Stimulated activated effector memory CD8-positive, alpha-beta T cell treated with anti-CD3 and anti-CD28 coated beads, Interleukin-12 subunit alpha, Interleukin-12 subunit beta, amount 100 ng/mL, for 72 hours (primary cell): ENCODE data around the gene DACH1.

Experiments used
- ATAC-seq: fragments of 150-1000 bp; cut with Tn5 transposase; 2 replicates; pipeline ENCODE4 v1.10.0; 2021
- DNase-seq, 2 donors: peaks; one replicate each; pipeline ENCODE4 v3.0.0; 2021 to 2022; ENCODE audit warnings: low spot score in 2 of 2
- H3K27ac Mint-ChIP-seq: one replicate; pipeline ENCODE4 v1.8.0; 2022; ENCODE audit warnings: mild to moderate bottlenecking, mixed read lengths
- H3K36me3 Mint-ChIP-seq: one replicate; pipeline ENCODE4 v1.8.0; 2022; ENCODE audit warnings: mild to moderate bottlenecking, mixed read lengths
- H3K4me1 Mint-ChIP-seq: one replicate; pipeline ENCODE4 v1.8.0; 2022; ENCODE audit warnings: mixed read lengths
- H3K4me3 Mint-ChIP-seq: one replicate; pipeline ENCODE4 v1.8.0; 2022; ENCODE audit warnings: mild to moderate bottlenecking, mixed read lengths
- H3K9me3 Mint-ChIP-seq: one replicate; pipeline ENCODE4 v1.8.0; 2022; ENCODE audit warnings: mixed read lengths

Gene DACH1

DNA sequence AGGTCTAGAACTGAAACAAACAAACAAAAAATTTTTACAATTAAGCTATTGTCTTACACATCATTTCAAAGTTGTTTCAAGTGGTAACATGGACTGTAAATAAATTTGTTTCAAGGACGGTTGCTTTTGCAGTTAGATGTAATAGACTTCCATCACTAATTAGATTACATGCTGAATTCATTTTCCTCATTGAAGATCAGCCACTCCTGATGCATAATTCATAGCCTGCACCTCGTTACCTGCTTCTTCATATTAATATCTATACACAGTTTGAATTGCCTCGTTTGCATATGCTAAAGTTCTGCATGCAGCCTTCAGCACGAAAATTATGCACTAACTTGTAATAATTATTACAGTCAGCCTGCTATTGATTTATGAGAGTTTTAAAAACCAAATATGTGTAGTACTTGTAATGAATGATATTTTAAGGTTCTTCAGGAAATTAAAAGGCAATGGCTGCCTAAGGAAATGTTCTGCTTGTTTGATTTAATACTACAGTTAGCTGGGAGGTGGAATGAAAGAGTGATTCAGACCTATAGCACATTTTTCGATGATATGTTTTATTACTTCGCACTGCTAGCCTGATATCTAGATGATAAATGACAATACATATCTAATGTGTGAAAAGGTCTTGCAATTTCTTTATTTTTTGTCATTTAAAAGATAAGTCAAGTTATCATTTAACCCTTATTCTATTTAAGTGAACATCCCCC lies 184.9 kb downstream of the DACH1 start:
- no peak overlapping the region for H3K27ac Mint-ChIP-seq
- H3K36me3 Mint-ChIP-seq: no peaks in the 10 kb centered on the region
- no peak overlapping the region for H3K4me3 Mint-ChIP-seq
- no peak for ATAC-seq
- no peaks in the 10 kb centered on the region for H3K4me1 Mint-ChIP-seq
- DNase-seq: no peak
- H3K9me3 Mint-ChIP-seq: peaks cover 5% of the 10 kb centered on the region

DNA sequence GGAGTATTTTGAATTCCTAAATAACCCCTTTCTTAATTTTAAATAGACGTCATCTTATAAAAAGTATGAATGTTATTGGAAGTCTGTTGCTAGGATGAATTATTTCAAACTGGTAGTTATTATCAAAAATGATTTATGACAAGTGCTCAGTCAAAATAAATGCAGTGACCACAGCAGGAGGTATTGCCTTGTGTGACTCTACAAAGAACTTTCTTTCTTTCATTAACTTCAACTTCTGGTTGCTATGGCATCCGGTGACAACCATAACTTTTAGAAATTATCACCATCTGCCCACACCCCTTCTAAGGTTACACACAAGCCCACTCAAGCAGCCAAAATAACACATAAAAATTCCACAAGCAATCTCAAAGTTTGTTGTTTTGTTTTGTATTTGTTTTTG lies 189.9 kb downstream of the DACH1 start:
- no peak for ATAC-seq
- no peak for DNase-seq
- Mint-ChIP-seq H3K4me1 (no peaks in the 10 kb centered on the region), H3K4me3 (no peak overlapping the region), H3K9me3 (peaks cover 4% of the 10 kb centered on the region), H3K36me3 (no peaks in the 10 kb centered on the region), H3K27ac (no peak overlapping the region)

DNA sequence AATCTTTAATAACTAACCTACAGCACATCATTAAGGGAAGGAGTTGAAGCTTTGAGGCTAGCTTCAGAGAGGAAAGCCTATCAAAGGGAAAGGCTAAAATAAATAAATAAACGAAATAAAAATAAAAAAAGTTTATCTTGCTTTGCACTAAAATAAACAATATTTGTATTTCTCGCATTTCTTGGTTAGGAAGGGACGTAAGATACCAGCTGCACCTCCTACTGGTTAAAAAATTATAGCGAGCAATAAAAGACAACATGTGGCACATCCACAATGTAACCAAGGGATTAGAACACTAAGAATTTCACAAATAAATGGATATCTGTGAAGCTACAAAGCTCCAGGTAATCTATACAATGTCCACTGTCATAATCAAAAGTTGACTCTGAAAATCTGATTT lies 194.5 kb downstream of the DACH1 start:
- Mint-ChIP-seq H3K9me3 (peaks cover 2% of the 10 kb centered on the region), H3K27ac (no peak overlapping the region), H3K4me1 (no peaks in the 10 kb centered on the region), H3K36me3 (no peaks in the 10 kb centered on the region), H3K4me3 (no peak overlapping the region)
- no peak for ATAC-seq
- DNase-seq: no peak

DNA sequence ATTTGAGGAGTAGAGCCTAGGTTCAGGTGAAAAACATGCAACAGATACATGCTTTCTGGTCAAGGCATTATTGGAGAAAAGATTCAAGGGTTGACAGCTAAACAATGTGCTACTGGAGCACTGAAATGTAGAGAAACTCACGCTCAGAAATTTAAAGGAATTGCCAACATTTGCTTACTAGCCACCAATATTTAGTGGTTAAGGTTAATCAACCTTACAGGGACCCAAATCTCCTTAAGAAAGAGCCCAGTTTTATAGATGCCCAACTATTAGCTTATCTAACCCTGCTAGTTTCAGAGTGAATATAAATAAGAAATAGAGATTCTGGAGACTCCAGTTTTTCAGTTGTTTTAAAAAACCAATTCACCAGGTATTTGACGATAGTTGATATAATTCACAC lies 203.6 kb downstream of the DACH1 start:
- no peaks in the 10 kb centered on the region for H3K36me3 Mint-ChIP-seq
- no peak overlapping the region for H3K27ac Mint-ChIP-seq
- H3K4me3 Mint-ChIP-seq: no peak overlapping the region
- DNase-seq (no peak), ATAC-seq (no peak)
- no peaks in the 10 kb centered on the region for H3K4me1 Mint-ChIP-seq
- H3K9me3 Mint-ChIP-seq: no peaks in the 10 kb centered on the region

DNA sequence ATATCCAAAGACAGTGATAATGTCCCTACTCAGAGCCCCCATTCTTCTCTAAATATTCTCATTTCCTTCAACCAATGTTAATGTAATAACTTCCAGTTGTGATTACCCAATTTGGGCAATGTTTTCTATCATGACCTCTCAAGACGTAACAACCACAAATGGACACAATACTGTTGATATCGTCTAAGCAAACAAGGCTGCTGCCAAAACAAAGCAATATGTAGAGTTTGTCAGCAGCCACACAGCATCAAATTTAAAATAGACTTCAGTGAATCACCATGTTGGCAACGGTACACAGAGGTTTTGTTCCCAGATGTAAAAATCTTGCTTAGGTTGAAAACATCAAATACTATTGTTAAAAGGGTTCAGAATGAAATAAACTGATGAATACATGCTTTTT lies 205.1 kb downstream of the DACH1 start:
- no peaks in the 10 kb centered on the region for H3K4me1 Mint-ChIP-seq
- no peaks in the 10 kb centered on the region for H3K36me3 Mint-ChIP-seq
- no peak for ATAC-seq
- no peak overlapping the region for H3K27ac Mint-ChIP-seq
- H3K9me3 Mint-ChIP-seq: no peaks in the 10 kb centered on the region
- H3K4me3 Mint-ChIP-seq: no peak overlapping the region
- no peak for DNase-seq

DNA sequence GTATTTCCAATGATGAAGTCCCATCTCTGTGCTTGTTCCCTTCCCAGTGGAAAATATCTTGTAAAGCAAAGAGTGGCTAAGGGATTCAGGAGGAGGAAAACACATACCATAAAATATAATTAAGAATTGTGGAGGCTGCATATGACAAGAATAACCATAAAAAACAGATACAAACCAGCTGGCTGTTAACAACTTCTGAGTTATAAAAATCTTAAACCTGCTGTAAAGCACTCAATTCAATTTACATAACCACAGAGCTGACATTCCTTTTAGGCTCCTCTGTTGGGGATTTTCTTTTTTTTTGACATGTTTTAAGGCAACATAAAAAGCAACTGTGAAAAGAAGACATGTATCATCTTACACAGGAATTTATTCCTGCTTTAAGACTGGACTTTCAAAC lies 207.6 kb downstream of the DACH1 start:
- H3K4me3 Mint-ChIP-seq: no peak overlapping the region
- H3K27ac Mint-ChIP-seq: no peak overlapping the region
- DNase-seq (no peak), ATAC-seq (no peak)
- no peaks in the 10 kb centered on the region for H3K4me1 Mint-ChIP-seq
- peaks cover 4% of the 10 kb centered on the region for H3K9me3 Mint-ChIP-seq
- H3K36me3 Mint-ChIP-seq: no peaks in the 10 kb centered on the region

DNA sequence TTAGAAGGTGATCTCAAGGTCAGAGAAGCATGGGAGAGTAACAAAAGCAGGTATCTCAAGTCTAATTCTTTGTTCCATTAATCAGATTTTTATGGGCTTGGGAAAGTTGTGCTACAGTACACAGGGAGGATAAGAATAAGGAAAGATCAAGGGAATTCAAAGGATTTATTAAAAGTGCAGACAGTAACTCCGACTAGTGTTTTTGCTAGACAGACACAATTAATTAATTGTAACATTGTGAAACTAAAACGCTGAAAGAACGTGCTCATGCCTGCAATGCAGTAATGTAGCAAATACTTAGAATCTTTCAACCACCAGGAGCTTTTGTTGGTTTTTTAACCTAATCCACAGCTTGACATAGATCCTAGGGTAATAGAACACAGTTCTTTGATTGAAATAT lies 221.5 kb downstream of the DACH1 start:
- Mint-ChIP-seq H3K27ac (no peak overlapping the region), H3K36me3 (no peaks in the 10 kb centered on the region), H3K4me3 (no peak overlapping the region), H3K9me3 (peaks cover 11% of the 10 kb centered on the region), H3K4me1 (no peaks in the 10 kb centered on the region)
- ATAC-seq: no peak
- DNase-seq: no peak

DNA sequence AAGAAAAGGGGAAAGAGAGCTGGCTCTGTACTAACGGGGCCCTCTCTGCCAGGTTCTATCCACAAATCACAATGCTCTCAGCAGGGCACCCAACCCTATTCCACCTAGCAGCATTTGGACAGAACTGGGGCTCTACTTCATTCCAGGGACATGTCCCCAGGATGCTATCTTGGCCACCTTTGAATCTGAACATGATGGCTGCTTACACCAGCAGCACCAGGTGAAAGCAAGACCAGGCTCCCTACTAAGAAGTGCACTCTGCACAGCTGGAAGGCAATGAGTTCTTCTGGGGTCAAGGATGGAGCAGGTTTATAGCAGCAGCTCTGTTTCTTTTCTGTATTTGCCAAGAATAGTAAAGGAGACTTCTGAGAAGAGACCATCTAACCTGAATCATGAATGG lies 222.4 kb downstream of the DACH1 start:
- DNase-seq (no peak), ATAC-seq (no peak)
- Mint-ChIP-seq H3K4me3 (no peak overlapping the region), H3K27ac (no peak overlapping the region), H3K9me3 (peaks cover 11% of the 10 kb centered on the region), H3K4me1 (no peaks in the 10 kb centered on the region), H3K36me3 (no peaks in the 10 kb centered on the region)

DNA sequence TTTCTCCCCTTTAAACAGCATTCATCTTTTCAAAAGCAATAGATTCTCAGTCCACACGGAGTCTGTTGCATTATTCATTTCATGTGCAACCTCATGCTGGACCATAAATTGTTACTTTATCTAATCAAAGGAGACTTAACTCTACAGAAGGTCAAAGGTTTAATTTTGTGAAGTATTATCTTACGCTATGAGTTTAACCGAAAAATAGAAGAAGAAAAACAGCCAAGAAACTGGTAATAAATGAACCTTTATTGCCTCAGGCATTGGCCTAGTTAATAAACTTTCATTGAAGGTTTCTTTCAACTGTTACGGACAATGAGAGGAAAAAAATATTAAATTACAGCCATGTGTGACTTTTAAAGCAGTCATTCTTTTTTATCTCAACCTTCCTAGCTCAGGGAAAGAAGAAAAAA lies 223.6 kb downstream of the DACH1 start:
- Mint-ChIP-seq H3K36me3 (no peaks in the 10 kb centered on the region), H3K27ac (no peak overlapping the region)
- DNase-seq: no peak

DNA sequence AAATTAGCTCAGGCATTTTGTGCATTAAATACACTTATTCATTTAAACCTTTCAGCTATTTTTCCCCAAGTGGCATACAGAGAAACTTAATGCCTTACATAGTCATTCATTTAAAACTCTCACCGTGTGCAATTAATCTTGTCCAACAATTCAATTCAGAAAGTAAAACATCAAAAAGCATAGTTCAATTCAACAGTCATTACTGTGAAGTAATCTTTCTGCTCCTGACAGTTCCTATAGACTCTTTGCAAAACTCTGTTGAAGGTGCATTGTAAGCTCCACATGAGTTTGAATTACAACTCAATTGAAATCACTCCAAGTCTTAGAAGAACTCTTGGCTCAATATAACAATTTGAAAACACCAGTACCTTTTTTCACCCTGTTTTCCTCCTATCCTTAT lies 228.3 kb downstream of the DACH1 start:
- ATAC-seq (no peak), DNase-seq (no peak)
- no peaks in the 10 kb centered on the region for H3K36me3 Mint-ChIP-seq
- no peak overlapping the region for H3K27ac Mint-ChIP-seq
- H3K9me3 Mint-ChIP-seq: peaks cover 11% of the 10 kb centered on the region
- H3K4me1 Mint-ChIP-seq: no peaks in the 10 kb centered on the region
- H3K4me3 Mint-ChIP-seq: no peak overlapping the region

More for the DNA sequence above, 223.6 kb downstream of the DACH1 start:
- Mint-ChIP-seq H3K4me3 (no peak overlapping the region), H3K4me1 (no peaks in the 10 kb centered on the region), H3K9me3 (peaks cover 11% of the 10 kb centered on the region)
- ATAC-seq: no peak

DNA sequence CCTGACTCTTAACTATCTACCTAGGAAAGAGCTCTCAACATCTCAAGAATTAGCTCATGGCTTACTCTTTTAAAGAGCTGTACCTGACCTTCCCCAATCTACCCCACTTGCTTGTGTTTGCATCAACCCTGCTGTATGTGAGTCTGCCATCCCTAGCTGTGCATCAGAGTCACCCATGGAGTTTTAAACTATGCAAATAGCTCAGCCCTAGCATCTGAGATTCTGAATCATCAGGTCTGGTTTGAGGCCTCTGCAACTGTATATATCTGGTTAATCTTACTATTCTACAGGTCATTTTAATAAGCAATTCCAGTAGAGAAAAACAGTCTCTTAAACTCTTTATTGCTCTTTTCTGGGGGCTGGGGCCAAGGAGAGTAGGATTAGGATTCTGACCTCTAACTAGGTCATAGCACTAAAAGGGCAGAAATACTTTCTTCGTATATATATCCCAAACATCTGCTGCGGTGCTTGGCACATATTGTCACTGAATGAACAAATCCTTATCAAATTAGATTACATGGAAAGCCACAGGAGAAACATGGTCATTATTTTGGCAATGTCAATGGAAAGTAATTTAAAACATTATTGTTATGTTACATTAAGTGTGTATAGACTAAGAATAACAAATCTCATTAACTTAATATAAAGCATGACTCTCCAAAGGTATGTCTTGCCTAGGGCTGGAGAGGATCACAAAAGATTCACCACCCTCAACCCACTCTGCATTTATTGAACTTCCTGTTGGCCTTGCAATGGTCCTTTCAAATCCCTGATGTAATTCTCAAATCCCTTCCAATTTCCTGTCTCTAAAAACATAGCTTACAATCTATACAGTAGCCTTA lies 232.2 kb downstream of the DACH1 start:
- no peaks in the 10 kb centered on the region for H3K36me3 Mint-ChIP-seq
- ATAC-seq (no peak), DNase-seq (no peak)
- H3K4me3 Mint-ChIP-seq: no peak overlapping the region
- no peaks in the 10 kb centered on the region for H3K4me1 Mint-ChIP-seq
- H3K27ac Mint-ChIP-seq: no peak overlapping the region
- H3K9me3 Mint-ChIP-seq: peaks cover 14% of the 10 kb centered on the region

DNA sequence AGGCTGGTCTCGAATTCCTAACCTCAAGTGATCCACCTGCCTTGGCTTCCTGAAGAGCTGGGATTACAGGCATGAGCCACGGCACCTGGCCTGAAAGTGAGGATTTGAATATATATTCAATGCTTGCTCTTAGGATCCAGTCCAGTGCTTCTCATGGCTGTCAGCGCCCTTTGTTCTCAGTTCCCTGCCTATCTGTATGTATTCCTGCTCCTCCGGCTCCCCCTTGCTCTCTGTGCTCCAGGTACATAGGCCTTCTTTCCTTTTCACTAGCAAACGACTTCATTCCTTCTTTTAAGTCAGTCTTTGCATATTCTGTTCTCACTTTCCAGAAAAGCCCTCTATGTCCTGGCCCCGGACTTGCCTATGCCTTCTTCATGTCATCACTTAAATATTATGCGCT lies 232.8 kb downstream of the DACH1 start:
- Mint-ChIP-seq H3K36me3 (no peaks in the 10 kb centered on the region), H3K27ac (no peak overlapping the region), H3K4me3 (no peak overlapping the region), H3K4me1 (no peaks in the 10 kb centered on the region), H3K9me3 (peaks cover 15% of the 10 kb centered on the region)
- no peak for ATAC-seq
- no peak for DNase-seq

DNA sequence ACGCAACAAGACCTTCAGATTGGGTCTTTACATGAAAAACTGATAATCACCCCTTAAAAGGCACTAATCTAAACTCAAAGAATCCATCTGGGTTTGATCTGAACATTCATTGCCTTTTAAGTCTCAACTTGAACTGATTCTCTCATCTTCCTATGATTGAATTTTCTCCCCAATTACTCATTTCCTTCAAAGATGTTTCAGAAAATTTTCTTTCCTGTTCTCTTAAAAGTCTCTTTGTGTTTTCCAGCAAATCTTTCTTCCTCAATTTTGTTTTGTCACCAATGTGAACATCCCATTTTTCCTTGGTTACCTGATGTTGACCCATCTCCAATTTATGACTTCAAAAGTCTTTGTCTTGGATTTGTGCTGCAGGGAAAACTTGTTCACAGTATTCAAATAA lies 234.3 kb downstream of the DACH1 start:
- DNase-seq (no peak), ATAC-seq (no peak)
- Mint-ChIP-seq H3K4me1 (no peaks in the 10 kb centered on the region), H3K27ac (no peak overlapping the region), H3K4me3 (no peak overlapping the region), H3K9me3 (peaks cover 16% of the 10 kb centered on the region), H3K36me3 (no peaks in the 10 kb centered on the region)

DNA sequence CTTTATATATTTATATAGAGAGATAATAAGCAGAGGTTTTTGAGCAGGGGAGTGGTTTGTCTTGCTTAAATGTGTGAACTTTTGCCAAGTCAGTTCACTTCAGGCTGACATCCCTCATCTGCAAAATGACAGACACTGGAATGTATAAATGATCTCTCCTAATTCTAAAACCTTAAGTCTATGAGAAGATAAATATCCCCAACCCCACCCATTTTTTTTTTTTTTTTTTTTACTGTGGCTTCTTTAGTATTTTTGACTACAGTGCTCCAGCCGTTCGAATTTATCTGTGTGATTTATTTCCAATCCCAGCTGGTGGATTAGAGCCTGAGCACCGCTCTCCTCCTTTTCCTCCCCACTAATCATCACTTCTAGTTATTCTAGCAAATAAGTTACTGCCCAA lies 234.8 kb downstream of the DACH1 start:
- H3K4me3 Mint-ChIP-seq: no peak overlapping the region
- no peak for DNase-seq
- H3K9me3 Mint-ChIP-seq: peaks cover 16% of the 10 kb centered on the region
- no peak for ATAC-seq
- H3K36me3 Mint-ChIP-seq: no peaks in the 10 kb centered on the region
- no peak overlapping the region for H3K27ac Mint-ChIP-seq
- H3K4me1 Mint-ChIP-seq: no peaks in the 10 kb centered on the region

DNA sequence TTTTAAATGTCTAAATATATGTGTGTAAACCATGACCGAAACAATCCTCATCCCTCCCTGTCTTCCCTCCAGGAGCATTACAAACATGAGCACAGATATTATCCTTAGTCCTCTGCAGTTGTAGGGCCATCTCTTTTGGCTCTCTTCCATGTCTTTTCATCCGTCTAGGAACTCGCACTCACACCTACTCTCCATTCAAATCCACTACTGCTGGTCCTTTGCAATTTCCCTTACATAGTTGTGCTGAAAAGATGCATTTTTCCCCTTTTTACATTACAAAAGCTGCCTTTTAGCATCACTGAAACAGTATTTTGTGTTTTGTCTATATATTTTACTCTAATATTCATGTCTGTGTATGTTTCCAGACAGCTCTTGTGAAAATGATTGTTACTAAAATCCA lies 237.8 kb downstream of the DACH1 start:
- H3K9me3 Mint-ChIP-seq: peaks cover 9% of the 10 kb centered on the region
- DNase-seq: no peak

DNA sequence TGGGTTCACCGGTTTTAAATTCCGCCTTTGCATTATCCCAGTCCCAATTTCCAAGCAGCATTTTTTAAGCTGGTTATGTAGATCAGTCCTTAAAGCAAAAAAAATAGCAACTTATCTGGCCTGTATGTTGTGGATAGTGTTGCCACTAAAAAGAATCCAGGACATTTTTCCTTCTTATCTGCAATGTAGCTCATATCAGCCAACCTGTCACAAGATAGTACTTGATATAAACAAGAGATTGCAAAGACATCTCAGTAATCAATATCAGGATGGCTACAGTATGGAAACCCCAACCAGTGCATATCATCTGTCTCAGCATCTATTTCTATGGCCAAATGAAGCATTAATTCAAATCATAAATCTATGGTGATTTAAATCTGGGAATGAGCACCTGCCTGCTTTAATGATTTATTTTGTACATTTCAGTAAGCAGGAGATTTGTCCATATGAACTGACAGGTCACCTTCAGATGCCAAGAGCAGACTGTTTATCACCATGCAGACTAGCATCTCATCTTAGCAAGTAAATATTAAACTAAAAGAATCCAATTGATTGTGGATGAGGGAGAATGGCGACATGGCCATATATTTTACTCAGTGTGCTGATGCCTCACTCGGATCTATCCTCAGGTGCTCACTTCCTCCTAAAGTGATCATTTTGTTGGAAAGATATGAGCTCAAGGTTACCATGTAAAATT lies 240.4 kb downstream of the DACH1 start:
- DNase-seq: no peak
- Mint-ChIP-seq H3K4me3 (no peak overlapping the region), H3K27ac (no peak overlapping the region), H3K4me1 (no peaks in the 10 kb centered on the region), H3K9me3 (peaks cover 13% of the 10 kb centered on the region), H3K36me3 (no peaks in the 10 kb centered on the region)
- ATAC-seq: no peak

More for the DNA sequence above, 237.8 kb downstream of the DACH1 start:
- H3K27ac Mint-ChIP-seq: no peak overlapping the region
- no peak overlapping the region for H3K4me3 Mint-ChIP-seq
- H3K36me3 Mint-ChIP-seq: no peaks in the 10 kb centered on the region
- ATAC-seq: no peak
- H3K4me1 Mint-ChIP-seq: no peaks in the 10 kb centered on the region
